GM19468 (cell line): ENCODE results near the gene MUC2.

Source experiments
- ATAC-seq: cut with Tn5 transposase; IDR thresholded peaks from one replicate; pipeline ENCODE4 v1.9.1; 2021; ENCODE audit warnings: mild to moderate bottlenecking, moderate library complexity, moderate number of reproducible peaks; ENCODE audit not compliant: unreplicated experiment; ENCODE audit errors: extremely low read depth

The MUC2 gene

GRCh38 chr11:1036303-1036923 is 38.3 kb upstream of the MUC2 start, which contains the start of gene MUC6:
Gene MUC6, minus strand, starts transcription at chr11:1036718. Its CDS starts 63 bp downstream, at chr11:1036655.
- no peak for ATAC-seq

GRCh38 chr11:1036931-1037330 is 37.7 kb upstream of the MUC2 start:
- ATAC-seq: no peak

GRCh38 chr11:1037506-1038055 is 37.1 kb upstream of the MUC2 start:
- no peak for ATAC-seq

- no peak for ATAC-seq
Measured at GRCh38 chr11:1038361-1038760, 36.3 kb upstream of the MUC2 start.

- ATAC-seq: no peak
Measured at GRCh38 chr11:1038921-1039320, 35.8 kb upstream of the MUC2 start.

GRCh38 chr11:1039481-1040427 is 34.9 kb upstream of the MUC2 start:
- no peak for ATAC-seq

- ATAC-seq: no peak
Measured at GRCh38 chr11:1040428-1041148, 34.1 kb upstream of the MUC2 start.

- ATAC-seq: no peak
Measured at GRCh38 chr11:1041149-1041467, 33.6 kb upstream of the MUC2 start.

- no peak for ATAC-seq
Measured at GRCh38 chr11:1041471-1041870, 33.2 kb upstream of the MUC2 start.

- ATAC-seq: no peak
Measured at GRCh38 chr11:1041936-1042608, 32.6 kb upstream of the MUC2 start.

- ATAC-seq: no peak
Measured at GRCh38 chr11:1042626-1043562, 31.8 kb upstream of the MUC2 start.

GRCh38 chr11:1043563-1044096 is 31.0 kb upstream of the MUC2 start:
- ATAC-seq: no peak

GRCh38 chr11:1044160-1044559 is 30.5 kb upstream of the MUC2 start:
- no peak for ATAC-seq

- no peak for ATAC-seq
Measured at GRCh38 chr11:1047595-1048156, 27.0 kb upstream of the MUC2 start.

GRCh38 chr11:1048375-1049070 is 26.2 kb upstream of the MUC2 start:
- no peak for ATAC-seq

- no peak for ATAC-seq
Measured at GRCh38 chr11:1049071-1049405, 25.6 kb upstream of the MUC2 start.

- ATAC-seq: no peak
Measured at GRCh38 chr11:1049431-1049891, 25.2 kb upstream of the MUC2 start.
